Natural killer cell (primary cell): ENCODE data around the gene KIAA1586. TPM values are rescaled to one million over a fixed set of nuclear protein-coding genes. Genes with fewer than 3 reads are reported as not detected.

Experiments used
- ATAC-seq, 3 donors: fragments of 150-1000 bp in 2 of 3; fragments of 200-7000 bp in 1 of 3; cut with Tn5 transposase; 1 replicate in 1 of 3; 2 replicates in 2 of 3; pipeline ENCODE4 v1.10.0; 2021; ENCODE audit warnings: mild to moderate bottlenecking in 2 of 3, moderate library complexity in 2 of 3
- DNase-seq, 2 donors: peaks; one replicate each; pipeline versions ENCODE4 v3.0.0 to v3.0.0-alpha.2; 2013 to 2021; ENCODE audit warnings: mixed read lengths in 1 of 2
- H3K27ac ChIP-seq: one replicate; pipeline ENCODE4 v1.5.1; 2013; ENCODE audit warnings: mild to moderate bottlenecking, low read length
- H3K27me3 ChIP-seq: one replicate; pipeline ENCODE4 v1.6.1; 2013; ENCODE audit warnings: low read length; ENCODE audit not compliant: control insufficient read depth, insufficient read depth
- H3K36me3 ChIP-seq: one replicate; pipeline ENCODE4 v1.6.1; 2013; ENCODE audit warnings: low read length; ENCODE audit not compliant: control insufficient read depth, insufficient read depth
- H3K4me1 ChIP-seq: one replicate; pipeline ENCODE4 v1.6.1; 2013; ENCODE audit warnings: low read length; ENCODE audit not compliant: control insufficient read depth, insufficient read depth
- H3K4me3 ChIP-seq: one replicate; pipeline ENCODE4 v1.5.1; 2013; ENCODE audit warnings: low read length
- H3K9me3 ChIP-seq: one replicate; pipeline ENCODE4 v1.6.1; 2013; ENCODE audit warnings: low read length; ENCODE audit not compliant: control insufficient read depth, insufficient read depth
- H3K27ac Mint-ChIP-seq, 2 donors: one replicate each; pipeline ENCODE4 v1.8.0; 2022; ENCODE audit warnings: mild to moderate bottlenecking in 2 of 2, mixed read lengths in 2 of 2, moderate library complexity in 1 of 2
- H3K27me3 Mint-ChIP-seq, 2 donors: one replicate each; pipeline ENCODE4 v1.8.0; 2022; ENCODE audit warnings: low read depth in 2 of 2, mixed read lengths in 2 of 2
- H3K36me3 Mint-ChIP-seq: one replicate; pipeline ENCODE4 v1.8.0; 2022; ENCODE audit warnings: mixed read lengths
- H3K4me1 Mint-ChIP-seq, 2 donors: one replicate each; pipeline ENCODE4 v1.8.0; 2022; ENCODE audit warnings: mixed read lengths in 2 of 2
- H3K4me3 Mint-ChIP-seq: one replicate; pipeline ENCODE4 v1.8.0; 2022; ENCODE audit warnings: mild to moderate bottlenecking, moderate library complexity, mixed read lengths
- H3K9me3 Mint-ChIP-seq, 2 donors: one replicate each; pipeline ENCODE4 v1.8.0; 2022; ENCODE audit warnings: mixed read lengths in 2 of 2
- WGBS: methylation state at CpG from one replicate; pipeline ENCODE4 v1.1.7; 2013; ENCODE audit warnings: missing lambda C conversion rate; ENCODE audit not compliant: insufficient coverage; 5-methylcytosine and 5-hydroxymethylcytosine counted together
- intact Hi-C: fragments of 100-400 bp; cut with micrococcal nuclease; formaldehyde crosslinking; loops from one replicate; pipeline ENCODE4 v1.14.2; 2022
- total RNA-seq, 4 donors: library from RNA; stranded (reverse); fragments of 120-200 nt in 1 of 4; gene quantifications; one replicate each; pipeline versions ENCODE4 v1.2.3 to v1.2.4, GENCODE V29; 2013 to 2022
- TF ChIP-seq, protein P1 (sequence below): fragments of 200-600 bp; IDR thresholded peaks from one replicate; pipeline ENCODE4 v1.8.0; 2022; ENCODE audit warnings: antibody characterized with exemption

KIAA1586 gene
- total RNA-seq, 3 donors from 2014 or later (not counting 1 experiment from before 2014, with no cell fraction given) = 11.2 to 14.2 (median 12.3) TPM

- ATAC-seq (no peak), DNase-seq (no peak)
- H3K27me3 ChIP-seq = no peaks in the 10 kb centered on the region
- WGBS = 94% methylated on average over 4 of the region's 4 CpGs
- H3K27ac ChIP-seq = no peak overlapping the region
- H3K27ac Mint-ChIP-seq = no peak overlapping the region
- H3K4me3 Mint-ChIP-seq = no peak overlapping the region
- H3K4me1 ChIP-seq = no peaks in the 10 kb centered on the region
- H3K36me3 ChIP-seq = peaks cover 4% of the 10 kb centered on the region
- H3K9me3 Mint-ChIP-seq = no peaks in the 10 kb centered on the region
- no peaks in the 10 kb centered on the region for H3K36me3 Mint-ChIP-seq
- intact Hi-C loops = no loop called here
- H3K9me3 ChIP-seq = no peaks in the 10 kb centered on the region
- H3K4me1 Mint-ChIP-seq = no peaks in the 10 kb centered on the region
- no peak overlapping the region for H3K4me3 ChIP-seq
- TF ChIP-seq, protein P1, sequence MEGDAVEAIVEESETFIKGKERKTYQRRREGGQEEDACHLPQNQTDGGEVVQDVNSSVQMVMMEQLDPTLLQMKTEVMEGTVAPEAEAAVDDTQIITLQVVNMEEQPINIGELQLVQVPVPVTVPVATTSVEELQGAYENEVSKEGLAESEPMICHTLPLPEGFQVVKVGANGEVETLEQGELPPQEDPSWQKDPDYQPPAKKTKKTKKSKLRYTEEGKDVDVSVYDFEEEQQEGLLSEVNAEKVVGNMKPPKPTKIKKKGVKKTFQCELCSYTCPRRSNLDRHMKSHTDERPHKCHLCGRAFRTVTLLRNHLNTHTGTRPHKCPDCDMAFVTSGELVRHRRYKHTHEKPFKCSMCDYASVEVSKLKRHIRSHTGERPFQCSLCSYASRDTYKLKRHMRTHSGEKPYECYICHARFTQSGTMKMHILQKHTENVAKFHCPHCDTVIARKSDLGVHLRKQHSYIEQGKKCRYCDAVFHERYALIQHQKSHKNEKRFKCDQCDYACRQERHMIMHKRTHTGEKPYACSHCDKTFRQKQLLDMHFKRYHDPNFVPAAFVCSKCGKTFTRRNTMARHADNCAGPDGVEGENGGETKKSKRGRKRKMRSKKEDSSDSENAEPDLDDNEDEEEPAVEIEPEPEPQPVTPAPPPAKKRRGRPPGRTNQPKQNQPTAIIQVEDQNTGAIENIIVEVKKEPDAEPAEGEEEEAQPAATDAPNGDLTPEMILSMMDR = no peak
- no peaks in the 10 kb centered on the region for H3K27me3 Mint-ChIP-seq
Observed at GRCh38 chr6:57069228-57069627, 22.7 kb downstream of the KIAA1586 start.

DNA sequence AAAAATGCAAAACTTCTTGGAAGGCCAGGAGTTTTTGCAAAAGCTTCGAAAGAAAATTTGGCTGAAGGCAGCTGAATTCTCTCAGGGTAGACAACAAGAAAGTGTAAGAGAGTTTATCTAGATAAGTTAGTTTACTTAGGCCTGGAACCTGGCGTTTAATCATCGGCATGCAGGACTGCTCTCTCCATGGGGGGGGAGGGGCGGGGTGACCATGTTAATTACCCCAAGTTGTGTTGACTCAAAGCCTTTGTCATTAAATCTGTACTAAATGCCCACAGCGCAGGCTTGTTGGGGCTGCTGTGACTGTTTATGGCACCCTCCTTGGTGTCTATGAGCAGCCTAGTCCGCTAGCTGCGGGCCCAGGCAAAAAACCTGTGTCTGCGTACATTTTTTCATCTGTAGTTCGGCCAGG, 23.4 kb downstream of the KIAA1586 start:
- no peak overlapping the region for H3K27ac Mint-ChIP-seq
- H3K36me3 Mint-ChIP-seq = no peaks in the 10 kb centered on the region
- 96% methylated on average over 9 of the region's 9 CpGs for WGBS
- intact Hi-C loops = no loop called here
- no peaks in the 10 kb centered on the region for H3K4me1 Mint-ChIP-seq
- DNase-seq (no peak), ATAC-seq (no peak)
- Histone ChIP-seq H3K27me3 (no peaks in the 10 kb centered on the region), H3K4me3 (no peak overlapping the region), H3K9me3 (no peaks in the 10 kb centered on the region), H3K36me3 (peaks cover 4% of the 10 kb centered on the region), H3K27ac (no peak overlapping the region), H3K4me1 (no peaks in the 10 kb centered on the region)
- TF ChIP-seq, protein P1 = no peak
- no peaks in the 10 kb centered on the region for H3K27me3 Mint-ChIP-seq
- no peaks in the 10 kb centered on the region for H3K9me3 Mint-ChIP-seq
- no peak overlapping the region for H3K4me3 Mint-ChIP-seq

GRCh38 chr6:57072108-57072507, 25.6 kb downstream of the KIAA1586 start:
- no peaks in the 10 kb centered on the region for H3K9me3 ChIP-seq
- DNase-seq = no peak
- no peaks in the 10 kb centered on the region for H3K9me3 Mint-ChIP-seq
- H3K4me3 ChIP-seq = no peak overlapping the region
- H3K27ac Mint-ChIP-seq = no peak overlapping the region
- H3K27me3 ChIP-seq = no peaks in the 10 kb centered on the region
- intact Hi-C loops = no loop called here
- no peaks in the 10 kb centered on the region for H3K36me3 Mint-ChIP-seq
- ATAC-seq = no peak
- TF ChIP-seq, protein P1 = no peak
- no peaks in the 10 kb centered on the region for H3K4me1 ChIP-seq
- no peak overlapping the region for H3K27ac ChIP-seq
- no peaks in the 10 kb centered on the region for H3K36me3 ChIP-seq
- no peaks in the 10 kb centered on the region for H3K27me3 Mint-ChIP-seq
- WGBS = 93% methylated on average over 3 of the region's 3 CpGs
- H3K4me1 Mint-ChIP-seq = no peaks in the 10 kb centered on the region
- no peak overlapping the region for H3K4me3 Mint-ChIP-seq

DNA sequence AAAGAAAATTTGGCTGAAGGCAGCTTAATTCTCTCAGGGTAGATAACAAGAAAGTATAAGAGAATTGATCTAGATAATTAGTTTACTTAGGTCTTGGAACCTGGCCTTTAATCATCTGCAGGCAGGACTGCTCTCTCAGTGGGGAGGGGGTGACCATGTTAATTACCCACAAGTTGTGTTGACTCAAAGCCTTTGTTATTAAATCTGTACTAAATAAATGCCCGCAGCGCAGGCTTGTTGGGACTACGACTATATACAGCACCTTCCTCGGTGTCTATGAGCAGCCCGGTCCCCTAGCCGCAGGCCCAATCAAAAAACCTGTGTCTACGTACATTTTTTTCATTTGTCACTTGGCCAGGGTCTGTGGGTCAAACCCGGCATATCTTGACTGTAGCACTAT, 27.9 kb downstream of the KIAA1586 start:
- DNase-seq = no peak
- H3K4me1 Mint-ChIP-seq = no peaks in the 10 kb centered on the region

More for the DNA sequence above, 27.9 kb downstream of the KIAA1586 start:
- intact Hi-C loops = no loop called here
- no peaks in the 10 kb centered on the region for H3K36me3 Mint-ChIP-seq
- H3K27ac ChIP-seq = no peak overlapping the region
- H3K27ac Mint-ChIP-seq = no peak overlapping the region
- H3K27me3 Mint-ChIP-seq = no peaks in the 10 kb centered on the region
- no peaks in the 10 kb centered on the region for H3K36me3 ChIP-seq
- H3K27me3 ChIP-seq = no peaks in the 10 kb centered on the region
- WGBS = 97% methylated on average over 8 of the region's 8 CpGs
- no peaks in the 10 kb centered on the region for H3K9me3 ChIP-seq
- H3K4me1 ChIP-seq = no peaks in the 10 kb centered on the region
- H3K4me3 ChIP-seq = no peak overlapping the region
- no peak for ATAC-seq
- H3K4me3 Mint-ChIP-seq = no peak overlapping the region
- TF ChIP-seq, protein P1 = no peak
- H3K9me3 Mint-ChIP-seq = no peaks in the 10 kb centered on the region
